Stimulated activated CD4-positive, alpha-beta T cell treated with anti-CD3 and anti-CD28 coated beads, Interleukin-12 subunit alpha, Interleukin-12 subunit beta, amount 100 ng/mL, for 24 hours (primary cell): ENCODE measurements around the gene C11orf65.

Experiments used
- DNase-seq, 2 experiments: peaks; one replicate each; pipeline ENCODE4 v3.0.0-alpha.2; 2020; ENCODE audit warnings: low read depth in 2 of 2

C11orf65 gene, protein sequence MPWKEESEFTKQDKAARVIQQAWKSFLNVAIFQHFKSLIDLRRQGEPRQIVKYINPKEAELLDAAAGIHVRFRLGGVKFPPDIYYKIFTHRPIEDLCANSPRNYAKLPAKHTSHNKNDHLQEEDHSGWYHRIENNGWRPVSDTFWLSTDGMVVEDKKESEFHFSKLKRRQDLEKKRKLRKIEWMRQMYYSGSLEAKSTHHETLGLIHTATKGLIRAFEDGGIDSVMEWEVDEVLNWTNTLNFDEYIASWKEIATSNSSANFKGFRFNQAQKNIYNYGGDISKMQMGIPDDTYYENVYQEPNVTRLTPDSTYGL

DNA sequence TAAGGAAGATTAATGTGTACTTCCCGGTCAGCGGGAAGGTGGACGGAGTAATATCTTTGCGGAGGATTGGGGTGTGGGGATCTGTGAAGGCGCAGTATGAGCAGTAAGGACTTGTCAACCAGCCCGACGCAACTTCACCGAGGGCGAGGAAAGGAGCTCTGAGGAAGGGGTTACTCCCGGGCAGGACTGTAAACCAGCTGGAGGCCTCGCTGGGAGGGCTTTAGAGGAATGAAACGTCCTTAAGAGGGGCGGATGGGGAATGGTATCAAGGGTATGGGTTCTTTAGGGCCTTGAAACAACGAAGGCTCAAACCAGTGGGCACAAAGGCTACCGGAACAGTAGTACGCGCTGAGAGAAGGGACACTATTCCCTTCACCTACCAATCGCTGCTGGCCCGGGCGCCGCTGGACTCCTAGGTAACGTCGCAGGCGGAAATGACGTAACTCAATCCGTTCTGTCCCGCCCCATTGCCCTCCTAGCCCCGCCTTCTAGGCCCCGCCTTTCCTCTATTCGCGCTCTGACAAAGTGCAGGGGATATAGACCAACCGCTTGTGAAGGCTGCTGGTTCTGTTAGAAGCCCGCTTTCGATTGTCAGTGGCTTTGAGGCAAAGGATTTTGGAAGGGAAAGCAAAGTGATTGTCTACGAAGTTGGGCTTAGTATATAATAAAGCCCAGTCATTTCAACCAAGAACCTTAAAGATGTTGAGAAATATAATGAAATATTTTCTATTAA, at the start of gene C11orf65:
C11orf65 (minus strand) TSS at position 439 of the 733 bp plus-strand sequence. CDS start 5,970 bp downstream, outside the sequence.
- peak; percentile 92 to 93 for DNase-seq

DNA sequence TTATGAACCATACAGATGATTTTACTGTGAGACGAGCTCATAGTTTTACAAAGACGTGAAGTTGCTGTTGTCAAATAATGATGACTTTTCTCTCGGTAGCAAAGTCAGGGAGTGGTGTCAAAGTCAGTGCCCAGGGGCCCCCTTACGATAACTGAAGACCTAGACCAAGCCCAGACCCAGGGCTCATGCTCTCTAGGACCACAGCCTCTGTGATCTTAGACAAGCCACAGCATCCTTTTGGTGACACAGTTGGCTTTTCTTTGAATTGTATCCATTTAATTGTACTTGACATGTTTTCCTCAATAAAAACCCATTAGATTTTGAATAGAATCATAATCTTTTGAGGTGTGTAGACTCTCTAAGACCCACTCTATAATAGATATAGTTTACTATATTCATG, 48.8 kb upstream of the C11orf65 start:
- DNase-seq, result no peak

DNA sequence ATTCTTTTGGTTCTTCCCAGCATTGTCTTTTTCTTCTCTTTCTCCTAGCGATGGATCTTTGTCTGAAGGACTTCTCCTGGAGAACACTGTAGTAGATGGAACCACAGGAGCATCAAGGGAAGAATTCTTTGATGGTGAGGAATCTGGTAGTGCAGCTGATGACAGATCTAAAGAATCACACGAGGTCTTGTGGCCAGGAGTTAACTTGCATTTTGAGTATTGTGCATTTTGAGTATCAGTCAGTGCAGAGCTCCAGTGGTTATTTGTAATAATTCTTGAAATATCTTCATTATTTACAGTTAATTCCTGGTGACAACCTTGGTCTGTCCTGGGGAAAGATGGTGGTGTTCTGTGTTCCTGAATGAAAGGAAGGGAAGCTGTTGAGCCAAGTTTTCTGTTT, 45.4 kb upstream of the C11orf65 start:
- no peak for DNase-seq

DNA sequence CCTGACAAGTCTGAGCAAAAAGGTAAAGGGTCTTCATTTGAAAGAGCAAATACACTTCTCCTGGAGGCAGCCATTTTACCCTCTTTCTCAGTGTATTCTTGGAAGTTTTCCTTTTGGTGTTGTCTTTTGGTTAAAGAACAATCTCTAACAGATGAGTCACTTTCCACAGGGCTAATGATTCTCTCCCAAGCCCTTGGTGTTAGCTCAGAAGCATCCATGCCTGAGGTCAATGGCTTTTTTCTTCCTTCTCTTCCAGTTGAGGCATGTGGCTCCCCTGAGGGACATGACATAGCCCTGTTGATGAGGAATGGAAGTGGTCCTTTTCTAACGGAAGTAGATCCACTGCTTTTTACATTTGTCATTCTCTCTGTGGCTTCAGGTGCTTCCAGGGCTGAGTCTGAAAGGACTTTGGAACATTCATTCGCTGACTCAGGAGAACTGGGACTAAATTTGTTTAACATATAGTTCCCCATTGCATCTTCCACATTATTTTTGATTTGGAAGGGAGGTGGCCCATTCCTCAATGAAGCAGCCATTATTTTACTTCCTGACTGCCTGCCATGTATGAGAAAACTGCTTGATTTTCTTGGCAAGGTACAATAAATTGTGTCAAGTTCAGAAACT, 44.6 kb upstream of the C11orf65 start:
- DNase-seq, result no peak

DNA sequence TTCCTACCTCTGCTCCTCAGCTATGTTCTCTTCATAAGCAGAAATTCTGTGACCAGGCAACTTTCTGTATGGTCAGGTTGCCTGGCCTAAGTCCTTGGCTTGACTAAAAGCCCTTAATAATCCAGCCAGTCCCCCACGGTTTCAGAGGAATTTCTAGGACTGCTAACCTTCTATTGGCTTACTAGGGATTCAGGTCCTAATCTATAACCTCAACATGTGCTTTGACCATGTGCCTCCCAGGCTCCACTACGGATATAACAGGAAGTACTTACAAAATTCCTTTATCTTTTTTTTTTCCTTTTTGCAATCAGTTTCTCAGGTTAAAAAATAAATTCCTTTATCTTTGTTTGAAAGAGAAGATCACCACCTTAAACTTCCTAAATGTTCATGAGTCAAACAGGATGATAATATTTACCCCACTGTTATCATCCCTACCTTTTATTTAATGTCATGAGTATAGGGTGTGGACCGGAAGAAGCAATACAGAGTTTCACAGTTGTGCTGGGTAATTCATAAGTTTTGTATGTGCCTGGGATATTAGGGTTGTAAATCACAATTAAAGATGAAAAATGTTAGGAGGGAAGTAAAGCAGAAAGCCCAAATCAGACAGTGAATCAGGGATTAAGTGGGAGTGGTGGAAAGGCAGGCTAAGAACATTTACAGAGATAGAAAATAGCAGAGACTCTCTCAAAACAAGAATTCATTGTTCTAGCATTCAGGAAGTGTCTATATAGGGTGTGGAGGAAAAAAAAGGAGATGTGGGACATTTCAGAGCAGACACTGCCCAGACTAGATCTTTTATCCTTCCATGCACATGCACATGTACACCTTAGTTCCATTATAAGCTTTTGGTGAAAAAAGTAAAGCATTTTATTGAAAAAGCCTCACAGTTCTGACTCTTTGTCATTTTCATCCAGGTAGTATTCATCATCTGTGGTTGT, 41.6 kb upstream of the C11orf65 start:
- DNase-seq, result no peak

DNA sequence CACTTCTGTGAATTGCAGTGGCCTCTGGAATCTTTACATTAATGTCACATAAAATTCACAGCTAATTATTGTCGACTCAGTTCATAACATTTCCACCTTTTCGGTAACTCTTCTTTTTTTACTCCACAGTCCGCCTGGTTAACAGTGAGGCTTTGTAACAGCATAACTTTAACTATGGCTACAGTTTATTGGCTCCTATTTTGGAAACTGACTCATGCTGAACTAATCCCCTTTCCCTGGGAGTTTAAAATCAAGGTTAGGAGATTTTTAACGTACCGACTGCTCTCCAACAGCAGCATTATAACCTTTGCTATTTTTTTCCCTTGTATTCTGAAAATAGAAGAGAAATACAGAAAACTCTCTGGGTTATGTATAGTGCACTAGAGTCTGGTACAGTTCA, 34.1 kb upstream of the C11orf65 start:
- no peak for DNase-seq

DNA sequence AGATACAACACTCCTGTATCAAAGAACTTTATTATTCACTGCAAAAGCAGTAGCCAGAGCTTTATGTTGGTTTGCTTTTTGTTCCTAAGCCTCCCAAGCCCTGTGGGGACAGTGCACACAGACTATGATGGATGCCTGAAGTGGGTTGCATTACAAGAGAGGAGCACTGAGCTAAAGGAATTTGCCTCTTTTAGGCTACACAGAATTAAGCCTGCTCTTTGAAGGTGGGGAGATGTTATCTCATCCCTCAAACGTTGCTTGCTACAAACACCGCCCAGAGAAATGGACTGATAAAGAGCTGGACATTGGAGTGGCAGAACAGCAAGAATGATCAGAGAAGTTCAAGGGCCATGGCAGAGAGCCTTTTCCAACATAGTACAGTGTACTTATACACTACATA, 33.4 kb upstream of the C11orf65 start:
- no peak for DNase-seq

DNA sequence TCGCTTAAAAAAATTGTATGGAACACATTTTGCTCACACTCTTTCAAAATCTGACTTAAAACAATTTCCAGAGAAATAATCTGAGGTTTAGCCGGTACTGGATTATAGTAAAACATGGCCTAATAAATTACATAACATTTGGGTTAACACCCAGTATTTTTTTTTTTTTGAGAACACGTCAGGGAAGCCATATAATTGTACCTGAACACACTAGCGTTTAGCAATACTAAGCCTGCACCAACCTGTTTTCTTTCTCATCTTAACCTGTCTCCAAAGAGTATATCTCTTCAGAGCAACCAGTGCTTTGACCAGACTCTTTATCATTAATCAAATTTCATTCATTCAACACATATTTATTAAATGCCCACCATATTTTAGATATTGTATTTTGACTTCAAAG, 32.8 kb upstream of the C11orf65 start:
- no peak for DNase-seq

DNA sequence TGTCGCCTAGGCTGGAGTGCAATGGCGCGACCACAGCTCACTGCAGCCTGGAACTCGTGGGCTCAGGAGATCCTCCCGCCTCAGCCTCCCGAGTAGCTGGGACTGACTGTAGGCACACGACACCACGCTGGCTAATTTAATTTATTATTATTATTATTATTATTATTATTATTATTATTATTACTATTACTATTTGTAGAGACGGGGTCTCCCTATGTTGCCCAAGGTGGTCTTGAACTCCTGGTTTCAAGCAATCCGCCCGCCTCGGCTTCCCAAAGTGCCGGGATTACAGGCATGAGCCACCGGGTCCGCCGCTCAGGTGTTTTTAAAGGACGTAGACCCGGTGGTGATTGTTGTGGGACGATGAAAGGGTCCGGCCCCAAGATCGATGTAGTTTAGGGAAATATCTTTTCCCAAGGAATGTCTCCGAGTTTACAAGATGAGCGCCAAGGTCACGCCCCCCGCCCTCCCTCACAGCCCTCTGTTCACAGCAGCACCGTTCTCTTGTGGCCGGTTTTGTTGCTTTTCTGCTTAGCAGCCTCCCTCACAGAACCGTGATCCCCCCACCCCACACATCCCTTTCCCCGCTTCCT, 31.6 kb upstream of the C11orf65 start:
- DNase-seq, result no peak

DNA sequence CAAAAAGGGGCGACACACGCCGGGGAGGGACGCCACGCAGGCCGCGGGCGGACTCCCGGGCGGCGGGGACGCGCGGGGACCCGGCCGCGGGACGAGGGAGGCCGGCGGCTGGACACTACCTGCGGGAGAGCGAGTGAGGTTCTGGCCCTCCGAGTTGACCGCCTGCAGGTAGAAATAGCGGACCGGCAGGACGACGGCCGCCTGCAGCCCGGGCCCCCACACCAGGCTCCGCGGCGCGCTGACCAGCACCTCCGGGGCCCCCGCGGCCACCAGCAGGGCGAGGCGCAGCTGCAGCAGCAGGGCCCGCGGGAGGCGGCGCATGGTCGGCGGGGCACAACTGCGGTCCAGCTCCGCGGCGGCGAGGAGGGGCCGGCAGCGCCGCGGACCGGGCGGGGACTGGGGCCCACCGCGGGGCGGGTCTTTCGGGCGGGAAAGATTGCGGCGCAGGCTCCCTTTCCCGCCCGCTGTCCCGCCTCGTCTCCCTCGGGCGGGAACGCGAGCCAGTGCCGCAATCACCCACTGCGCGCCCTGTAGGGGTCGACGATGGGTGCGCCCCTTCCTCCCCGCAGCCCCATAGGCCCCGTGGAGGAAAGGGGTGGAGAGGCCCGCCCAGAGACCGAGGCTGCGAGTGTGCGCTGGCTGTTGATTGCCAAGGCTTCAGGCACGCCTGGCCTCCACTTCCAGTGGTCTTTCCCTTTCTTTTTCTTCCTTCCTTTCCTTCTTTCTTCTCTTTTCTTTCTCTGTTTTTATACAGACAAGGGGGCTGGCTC, 30.9 kb upstream of the C11orf65 start, which contains the start of gene POGLUT3:
POGLUT3 (minus strand) TSS at position 339 of the 770 bp plus-strand sequence; CDS start at position 321, 18 bp downstream.
- peak in 1 of 2 experiments; percentile 28 for DNase-seq

DNA sequence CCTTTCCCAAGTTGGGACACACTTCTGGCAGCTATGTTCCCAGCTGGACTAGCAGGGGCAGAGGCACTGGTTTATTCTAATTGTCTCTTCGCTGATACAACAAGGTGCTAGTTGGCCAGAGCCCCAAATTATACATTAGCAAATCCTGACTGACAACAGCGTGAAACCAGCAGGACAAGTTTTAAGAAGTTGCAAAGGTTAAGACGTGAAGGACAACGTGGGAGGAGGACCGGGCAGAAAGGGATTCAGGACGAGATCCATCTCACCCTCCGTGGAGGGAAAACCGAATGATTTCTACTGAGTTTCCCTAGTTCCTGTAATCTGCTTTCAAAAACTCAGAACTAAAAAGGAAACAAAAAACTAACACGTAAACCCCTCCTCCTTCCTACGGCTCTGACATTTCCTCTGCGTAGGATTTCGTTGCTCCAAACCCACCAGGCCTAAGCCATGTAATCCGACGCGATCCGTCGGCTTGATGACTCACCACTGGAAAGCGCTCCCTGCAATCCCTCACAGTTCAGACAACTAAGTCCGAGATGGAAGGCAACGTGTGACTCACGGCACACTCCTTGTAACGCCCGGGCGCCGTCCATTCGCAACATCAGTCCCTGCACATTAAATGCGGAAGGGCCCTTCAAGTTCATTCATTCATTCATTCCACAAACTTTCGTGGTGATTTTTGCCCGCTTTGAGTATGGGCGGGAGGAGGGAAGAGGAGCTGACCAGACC, 30.2 kb upstream of the C11orf65 start:
- DNase-seq, result peak; percentile 52 to 63

DNA sequence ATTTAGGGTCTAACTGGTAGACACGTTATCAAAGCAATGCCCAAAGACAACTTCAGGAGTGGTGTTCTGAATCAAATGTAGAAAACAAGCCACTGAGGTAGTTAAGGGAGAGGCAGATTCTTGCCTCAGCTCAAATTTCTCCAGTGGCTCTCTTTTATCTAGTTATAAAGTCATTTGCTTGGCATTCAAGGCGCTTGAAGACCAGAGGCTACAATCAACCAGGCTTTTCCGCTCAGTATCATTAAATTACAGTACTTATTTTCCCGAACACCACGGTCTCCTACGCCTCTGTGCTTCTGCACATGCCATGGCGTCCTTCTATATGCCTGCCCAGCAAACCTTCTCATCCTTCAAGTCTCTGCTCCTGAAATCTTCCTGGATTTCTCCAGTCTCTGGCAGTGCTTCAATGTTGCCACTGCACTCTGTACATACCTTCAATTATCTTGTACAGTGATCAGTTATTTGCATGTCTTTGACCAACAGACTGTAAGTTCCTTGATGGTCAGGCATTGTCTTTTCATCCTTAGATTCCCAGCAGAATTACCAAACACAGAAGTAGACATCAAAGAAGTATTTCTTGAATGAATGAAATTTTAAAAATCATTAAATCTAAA, 29.4 kb upstream of the C11orf65 start:
- DNase-seq, result no peak

DNA sequence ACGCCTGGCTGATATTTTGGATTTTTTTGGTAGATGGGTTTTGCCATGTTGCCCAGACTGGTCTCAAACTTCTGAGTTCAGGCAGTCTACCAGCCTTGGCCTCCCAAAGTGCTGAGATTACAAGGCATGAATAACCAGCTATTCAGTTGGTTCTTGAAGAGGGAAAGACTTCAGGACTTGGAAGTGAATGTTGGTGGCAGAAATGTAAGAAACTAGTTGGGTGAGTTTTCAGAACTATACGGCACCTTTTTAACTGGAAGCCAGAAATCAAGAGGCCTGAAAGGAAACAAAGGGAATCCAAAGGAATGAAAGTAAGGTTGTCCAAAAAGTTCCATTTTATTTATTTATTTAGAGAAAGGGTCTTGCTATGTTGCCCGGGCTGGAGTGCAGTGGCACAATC, 28.0 kb upstream of the C11orf65 start:
- no peak for DNase-seq

DNA sequence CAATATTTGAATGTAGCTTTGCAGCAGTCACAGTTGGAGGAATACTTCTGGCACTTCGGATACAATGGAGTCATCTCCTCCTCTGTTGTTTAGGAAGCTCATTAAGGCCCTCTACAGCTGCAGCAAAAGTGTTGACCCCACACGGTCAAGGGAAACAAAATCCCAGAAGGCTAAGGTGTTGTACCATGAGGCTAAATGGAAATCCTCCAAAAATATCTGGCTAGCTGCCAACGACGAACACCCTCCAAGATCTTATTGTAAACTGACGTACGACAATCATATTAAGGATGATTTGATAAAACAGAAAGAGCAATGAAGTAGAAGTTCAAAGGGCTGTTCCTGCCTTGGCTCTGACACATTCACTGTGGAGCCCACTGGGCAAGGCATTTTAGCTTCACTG, 26.9 kb upstream of the C11orf65 start:
- no peak for DNase-seq

DNA sequence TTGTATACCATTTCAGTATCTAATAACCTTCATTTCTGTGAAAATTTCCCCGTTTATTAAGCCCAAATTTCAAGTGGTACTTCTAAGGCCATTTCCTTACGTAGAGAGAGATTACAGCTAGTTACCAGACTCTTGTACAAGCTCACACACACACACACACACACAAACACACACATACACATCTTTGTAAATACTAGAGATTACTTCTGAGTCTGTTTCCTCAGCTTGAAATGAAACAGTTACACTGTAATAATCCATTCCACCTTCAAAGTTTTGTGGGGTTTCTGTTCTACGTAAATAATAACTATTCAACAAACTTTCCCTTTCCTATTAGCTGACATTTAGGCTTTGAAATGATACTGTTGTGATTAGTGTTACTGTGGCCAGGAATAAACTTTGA, 24.6 kb upstream of the C11orf65 start:
- DNase-seq, result no peak

DNA sequence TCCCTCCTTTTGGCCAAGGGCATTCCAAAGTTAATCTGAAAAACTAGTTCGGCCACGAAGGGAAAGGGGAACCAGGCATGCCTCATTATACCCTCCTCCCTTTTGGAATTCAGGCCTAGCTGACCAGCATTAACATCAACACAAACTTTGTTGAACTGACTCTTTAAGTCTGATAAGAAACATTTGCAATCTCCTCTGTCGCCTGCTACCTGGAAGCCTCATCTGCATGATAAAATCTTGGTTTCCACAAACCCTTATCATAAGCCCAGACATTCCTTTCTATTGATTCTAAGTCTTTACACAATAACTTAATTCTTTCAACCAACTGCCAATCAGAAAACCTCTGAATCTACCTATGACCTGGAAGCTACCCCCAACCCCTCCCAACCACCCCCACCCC, 19.5 kb upstream of the C11orf65 start:
- no peak for DNase-seq

DNA sequence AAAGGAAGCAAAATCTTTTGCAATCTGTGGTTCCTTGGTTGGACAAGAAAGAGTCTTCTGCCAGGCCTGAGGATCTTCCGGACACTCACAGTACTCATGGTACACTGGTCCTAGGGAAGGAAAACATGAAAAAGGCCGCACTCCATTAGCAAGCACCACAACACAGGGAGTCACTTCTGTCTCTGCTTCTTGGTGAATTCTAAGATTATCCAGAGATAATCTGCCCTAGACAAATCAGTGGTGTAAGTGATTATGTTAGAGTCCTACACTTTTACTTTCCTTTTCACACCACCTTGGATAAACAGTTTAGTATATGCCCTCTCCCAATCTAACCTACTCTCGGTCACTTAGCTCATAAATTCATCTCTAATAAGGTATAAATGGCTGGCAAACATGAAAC, 19.0 kb upstream of the C11orf65 start:
- DNase-seq, result no peak

DNA sequence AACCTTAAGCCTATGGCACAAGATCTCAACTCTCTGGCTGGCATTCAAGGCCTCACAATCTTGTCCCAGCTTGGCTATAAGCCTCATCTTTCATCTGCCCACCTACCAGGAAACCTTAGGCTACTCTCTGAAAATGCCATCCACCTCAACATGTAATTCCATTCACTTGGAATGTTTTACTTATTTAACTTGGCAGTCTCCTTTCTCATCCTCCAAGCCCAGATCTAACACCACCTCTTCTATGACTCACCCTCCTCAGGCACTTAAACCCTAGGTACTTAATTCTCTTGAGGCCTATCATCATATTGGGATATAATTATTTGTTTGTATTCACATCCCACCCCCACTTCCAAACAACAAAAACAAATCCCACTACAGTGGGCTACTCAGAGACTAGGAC, 15.8 kb upstream of the C11orf65 start:
- no peak for DNase-seq
